Gastrocnemius medialis (tissue), 4 donors: ENCODE data around the gene PPARA.

ENCODE experiments used
- POLR2A ChIP-seq, 2 donors: fragments of 450-650 bp; IDR thresholded peaks; one replicate each; pipeline ENCODE4 v1.6.1; 2017; ENCODE audit warnings: antibody characterized with exemption in 2 of 2, mild to moderate bottlenecking in 2 of 2, moderate library complexity in 2 of 2
- TF ChIP-seq, protein P1 (sequence below), 5 experiments: fragments of 450-650 bp in 3 of 5; fragments of 200-600 bp in 2 of 5; sonication (generic) in 2 of 5; IDR thresholded peaks in 4 of 5; conservative IDR thresholded peaks in 1 of 5; 1 replicate in 4 of 5; 2 replicates in 1 of 5; pipeline ENCODE4 v1.5.1; 2016 to 2019; ENCODE audit warnings: antibody characterized with exemption in 5 of 5, mild to moderate bottlenecking in 3 of 5, moderate library complexity in 3 of 5

GRCh38 chr22:46138058-46138797 lies 12.1 kb upstream of the PPARA start:
- TF ChIP-seq, protein P1, sequence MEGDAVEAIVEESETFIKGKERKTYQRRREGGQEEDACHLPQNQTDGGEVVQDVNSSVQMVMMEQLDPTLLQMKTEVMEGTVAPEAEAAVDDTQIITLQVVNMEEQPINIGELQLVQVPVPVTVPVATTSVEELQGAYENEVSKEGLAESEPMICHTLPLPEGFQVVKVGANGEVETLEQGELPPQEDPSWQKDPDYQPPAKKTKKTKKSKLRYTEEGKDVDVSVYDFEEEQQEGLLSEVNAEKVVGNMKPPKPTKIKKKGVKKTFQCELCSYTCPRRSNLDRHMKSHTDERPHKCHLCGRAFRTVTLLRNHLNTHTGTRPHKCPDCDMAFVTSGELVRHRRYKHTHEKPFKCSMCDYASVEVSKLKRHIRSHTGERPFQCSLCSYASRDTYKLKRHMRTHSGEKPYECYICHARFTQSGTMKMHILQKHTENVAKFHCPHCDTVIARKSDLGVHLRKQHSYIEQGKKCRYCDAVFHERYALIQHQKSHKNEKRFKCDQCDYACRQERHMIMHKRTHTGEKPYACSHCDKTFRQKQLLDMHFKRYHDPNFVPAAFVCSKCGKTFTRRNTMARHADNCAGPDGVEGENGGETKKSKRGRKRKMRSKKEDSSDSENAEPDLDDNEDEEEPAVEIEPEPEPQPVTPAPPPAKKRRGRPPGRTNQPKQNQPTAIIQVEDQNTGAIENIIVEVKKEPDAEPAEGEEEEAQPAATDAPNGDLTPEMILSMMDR (IDR thresholded peaks at IDR 0.05 in 4 of 5, conservative IDR thresholded peaks at IDR 0.05 in 1 of 5), result no peak
- no peak for TF ChIP-seq POLR2A (IDR thresholded peaks at IDR 0.05)
